ENCODE data around the gene GCC2. TPM values are rescaled to one million over a fixed set of nuclear protein-coding genes. Genes with fewer than 3 reads are reported as not detected.
"Not testable (repeated sequence)": the region's sequence is repeated elsewhere in the genome, so short reads cannot be mapped to it uniquely, and the experiment has no call there.

GCC2 gene
- total RNA-seq, 1 donor from 2014 or later, result 21.9 TPM

DNA sequence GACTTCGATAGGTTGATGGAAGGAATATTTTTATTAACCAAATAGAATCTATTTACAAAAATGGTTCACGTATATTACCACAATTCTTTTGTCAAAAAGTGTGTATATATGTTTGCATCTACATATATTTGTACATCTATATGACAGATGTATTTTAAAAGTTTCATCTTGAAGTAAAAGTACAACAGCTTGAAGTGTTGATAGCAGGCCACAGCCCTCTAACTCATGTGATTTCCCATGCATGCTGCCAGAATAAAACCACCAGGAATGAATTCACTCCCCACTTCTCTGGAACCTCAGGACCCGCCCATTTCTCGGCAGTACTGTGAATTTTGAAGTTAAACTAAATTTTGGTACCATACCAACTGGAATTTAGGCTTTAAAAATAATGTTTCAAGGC lies 58.6 kb downstream of the GCC2 start:
- DNase-seq (ENCODE audit: extremely low read depth, low read depth, low spot score), result not testable (repeated sequence)

GRCh38 chr2:108512431-108512830 lies 63.4 kb downstream of the GCC2 start:
- not testable (repeated sequence) for DNase-seq (ENCODE audit: extremely low read depth, low read depth, low spot score)

DNA sequence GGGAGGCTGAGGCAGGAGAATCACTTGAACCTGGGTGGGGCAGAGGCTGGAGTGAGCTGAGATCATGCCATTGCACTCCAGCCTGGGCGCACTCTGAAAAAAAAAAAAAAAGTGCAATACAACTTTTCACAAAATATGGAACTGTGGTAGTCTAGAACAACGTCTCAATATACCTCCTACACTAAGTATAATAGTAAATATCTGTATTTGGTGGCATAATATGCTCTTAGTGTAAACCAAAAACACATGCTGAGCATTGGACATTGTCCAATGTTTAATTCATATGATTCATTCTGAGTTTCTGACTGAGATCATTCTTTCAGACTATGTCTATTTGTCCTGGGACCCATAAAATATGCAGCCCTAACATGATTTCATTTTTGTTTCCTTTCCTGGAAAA lies 65.5 kb downstream of the GCC2 start:
- not testable (repeated sequence) for DNase-seq (ENCODE audit: extremely low read depth, low read depth, low spot score)

DNA sequence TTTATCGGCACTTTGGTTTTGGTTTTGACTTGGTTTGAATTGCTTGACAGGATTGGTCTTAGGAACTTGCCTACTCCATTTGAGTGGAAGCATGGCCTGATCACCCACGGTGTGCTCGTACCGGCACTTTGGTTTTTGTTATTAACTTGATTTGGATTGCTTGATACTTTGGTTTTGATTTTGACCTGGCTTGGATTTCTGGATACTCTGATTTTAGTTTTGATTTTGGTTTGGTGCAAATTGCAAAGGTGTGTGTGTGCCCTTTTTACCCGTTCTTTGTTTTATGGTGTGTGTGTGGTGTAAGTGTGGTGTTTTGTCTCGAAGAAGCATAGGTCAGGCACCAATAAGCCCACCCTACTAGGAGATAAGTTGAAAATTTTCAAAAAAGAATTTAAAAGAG lies 75.7 kb downstream of the GCC2 start:
- DNase-seq (ENCODE audit: extremely low read depth, low read depth, low spot score), result not testable (repeated sequence)

DNA sequence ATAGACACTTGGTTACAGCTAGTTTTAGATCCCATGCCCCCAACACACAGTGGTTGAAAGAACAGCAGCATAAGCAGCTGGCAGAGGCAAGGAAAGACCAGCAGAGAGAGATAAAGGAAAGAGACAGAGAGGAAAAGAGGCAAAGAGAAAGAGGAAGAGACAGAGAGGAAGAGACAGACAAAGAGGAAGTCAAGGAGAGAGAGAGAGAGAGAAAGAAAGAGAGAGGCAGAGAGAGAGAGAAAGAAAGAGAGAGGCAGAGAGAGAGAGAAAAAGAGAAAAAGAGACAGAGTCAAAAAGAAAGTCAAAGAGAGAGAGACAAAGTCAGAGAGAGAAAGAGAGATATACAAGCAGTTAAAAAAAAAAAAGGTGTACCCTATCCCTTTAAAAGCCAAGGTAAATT lies 76.3 kb downstream of the GCC2 start:
- not testable (repeated sequence) for DNase-seq (ENCODE audit: extremely low read depth, low read depth, low spot score)

DNA sequence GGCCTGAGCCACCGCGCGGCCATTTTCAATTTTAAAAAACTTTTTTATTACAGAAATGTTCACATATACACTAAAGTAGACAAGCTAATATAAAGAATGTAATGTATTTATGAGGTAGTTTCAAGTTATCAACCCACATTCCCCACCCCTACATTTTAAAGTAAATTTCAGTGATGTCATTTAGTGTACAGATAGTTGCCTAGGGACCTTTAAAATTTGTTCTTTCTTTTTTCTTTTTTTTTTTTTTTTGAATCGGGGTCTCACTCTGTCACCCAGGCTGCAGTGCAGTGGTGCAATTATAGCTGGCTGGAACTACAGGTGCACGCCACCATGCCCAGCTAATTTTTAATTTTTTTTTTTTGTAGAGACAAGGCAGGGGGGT lies 82.7 kb downstream of the GCC2 start:
- DNase-seq (ENCODE audit: extremely low read depth, low read depth, low spot score), result no peak

- no peak for DNase-seq (ENCODE audit: extremely low read depth, low read depth, low spot score)
These were observed 85.0 kb downstream of the GCC2 start, which contains the start of gene LIMS1 for GRCh38 chr2:108533832-108534583. Gene LIMS1 (plus strand): TSS chr2:108534470. CDS start chr2:108534563, 93 bp downstream.

DNA sequence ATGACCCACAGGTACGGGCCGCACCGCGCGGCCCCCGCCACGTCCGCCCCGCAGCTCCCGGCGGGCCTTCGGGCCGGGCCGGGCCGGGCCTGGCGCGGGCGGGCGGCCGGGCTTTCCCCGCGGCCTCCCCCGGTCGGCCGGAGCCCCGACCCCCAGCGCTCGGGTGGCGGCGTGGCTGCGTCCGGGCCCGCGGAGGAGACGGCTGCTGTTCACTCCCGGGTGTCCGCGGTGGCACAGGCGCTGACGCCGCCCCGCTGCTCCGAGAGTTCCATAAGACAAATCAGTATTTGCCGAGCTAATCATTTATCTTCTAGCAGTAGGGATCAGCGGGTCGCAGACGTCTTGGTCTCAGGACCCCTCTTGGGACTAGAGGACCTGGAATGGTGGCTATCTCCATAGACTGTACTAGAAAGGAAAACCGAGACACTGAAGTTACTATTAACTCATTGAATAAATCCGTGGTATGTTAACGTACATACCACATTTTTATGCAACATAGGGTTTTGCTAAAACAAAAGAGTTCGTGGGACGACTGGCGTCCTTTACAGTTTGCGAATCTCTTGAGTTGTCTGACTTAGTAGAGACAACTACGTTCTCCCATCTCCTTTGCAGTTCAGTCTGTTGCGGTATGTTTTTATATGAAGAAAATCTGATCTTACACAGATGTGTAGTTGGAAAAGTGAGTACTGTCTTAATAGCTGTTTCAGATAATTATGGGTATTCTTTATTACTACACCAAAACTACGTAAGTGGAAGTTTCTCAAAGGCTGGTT lies 85.8 kb downstream of the GCC2 start:
- no peak for DNase-seq (ENCODE audit: extremely low read depth, low read depth, low spot score)

- no peak for DNase-seq (ENCODE audit: extremely low read depth, low read depth, low spot score)
These were observed 86.3 kb downstream of the GCC2 start for GRCh38 chr2:108535357-108535631.

- DNase-seq (ENCODE audit: extremely low read depth, low read depth, low spot score), result no peak
These were observed 87.3 kb downstream of the GCC2 start for GRCh38 chr2:108536133-108536780.

GRCh38 chr2:108536911-108537310 lies 87.9 kb downstream of the GCC2 start:
- DNase-seq (ENCODE audit: extremely low read depth, low read depth, low spot score), result no peak

- DNase-seq (ENCODE audit: extremely low read depth, low read depth, low spot score), result no peak
These were observed 89.1 kb downstream of the GCC2 start for GRCh38 chr2:108538000-108538625.

DNA sequence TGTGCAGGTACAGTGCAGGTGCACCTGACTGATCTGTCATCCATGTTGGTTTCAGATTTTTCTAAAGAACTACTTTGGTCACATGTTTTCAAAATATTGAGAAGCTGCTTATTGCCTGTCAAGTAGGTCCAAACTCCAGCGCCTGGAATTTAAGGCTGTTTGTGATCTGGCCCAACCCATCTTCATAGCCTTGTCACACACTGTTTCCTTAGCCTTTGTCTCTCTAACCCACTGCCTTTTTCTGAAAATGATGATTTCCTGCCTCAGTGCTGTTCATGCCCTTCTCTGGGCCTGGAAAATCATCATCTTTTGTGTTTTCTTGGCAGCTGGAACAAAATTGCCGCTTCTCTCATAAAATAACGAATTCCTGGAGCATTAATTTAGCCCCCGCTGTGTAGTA lies 92.4 kb downstream of the GCC2 start:
- DNase-seq (ENCODE audit: extremely low read depth, low read depth, low spot score), result no peak

- peak; percentile 34 for DNase-seq (ENCODE audit: extremely low read depth, low read depth, low spot score)
These were observed 93.1 kb downstream of the GCC2 start for GRCh38 chr2:108542071-108542470.

DNA sequence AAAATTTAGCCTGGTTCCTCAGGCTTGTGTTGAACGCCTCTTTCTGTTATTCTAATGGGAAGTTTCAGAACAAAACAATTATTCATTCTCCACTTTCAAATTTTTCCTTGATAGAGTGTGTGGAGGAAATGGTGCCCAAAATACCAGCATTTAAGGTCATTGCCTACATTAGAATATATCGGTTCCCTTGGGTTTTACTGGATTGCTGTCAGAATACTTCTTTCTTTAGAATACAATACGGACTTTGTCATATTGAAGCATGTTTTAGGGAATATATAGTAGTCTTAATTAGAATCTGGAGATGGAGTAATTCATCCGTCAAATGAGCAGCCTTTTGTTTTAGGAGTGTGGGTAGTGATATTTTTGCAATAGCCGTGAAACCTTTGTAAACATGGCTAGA lies 98.6 kb downstream of the GCC2 start:
- DNase-seq (ENCODE audit: extremely low read depth, low read depth, low spot score), result no peak

- DNase-seq (ENCODE audit: extremely low read depth, low read depth, low spot score), result no peak
These were observed 99.4 kb downstream of the GCC2 start for GRCh38 chr2:108548208-108549003.

- DNase-seq (ENCODE audit: extremely low read depth, low read depth, low spot score), result no peak
These were observed 103.6 kb downstream of the GCC2 start for GRCh38 chr2:108552566-108552965.

DNA sequence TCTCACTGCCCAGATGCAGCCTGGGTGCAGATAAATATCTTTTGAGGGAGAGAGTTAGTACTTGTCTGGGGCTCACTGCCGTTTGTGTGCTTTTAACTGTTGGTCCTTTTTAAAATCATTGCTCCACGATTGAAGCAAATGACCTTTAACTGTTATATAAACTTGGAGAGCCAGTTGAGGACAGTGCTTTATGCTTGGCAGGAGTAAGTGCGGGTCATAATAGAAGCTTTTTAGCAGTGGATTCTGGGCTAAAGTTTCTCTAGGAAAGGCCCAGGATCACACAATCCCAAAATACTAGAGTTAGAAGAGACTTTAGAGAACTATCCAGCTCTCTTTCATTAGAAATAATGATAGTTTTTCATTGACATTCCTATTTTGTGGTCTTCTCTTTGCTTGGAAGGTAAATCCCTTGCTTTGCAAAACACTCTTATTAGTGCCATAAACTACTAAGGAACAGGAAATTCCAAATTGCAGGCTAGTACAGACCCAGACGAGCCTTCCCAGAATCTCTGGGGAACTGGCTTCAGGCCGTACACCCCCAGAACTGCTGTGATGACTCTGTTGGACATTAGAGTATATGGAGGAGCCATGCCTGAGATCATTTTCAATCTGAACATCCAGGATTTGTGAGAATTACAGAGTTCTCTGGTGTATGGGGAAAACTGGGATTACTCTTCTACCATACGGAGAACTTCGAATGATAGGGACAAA lies 104.4 kb downstream of the GCC2 start:
- no peak for DNase-seq (ENCODE audit: extremely low read depth, low read depth, low spot score)

DNA sequence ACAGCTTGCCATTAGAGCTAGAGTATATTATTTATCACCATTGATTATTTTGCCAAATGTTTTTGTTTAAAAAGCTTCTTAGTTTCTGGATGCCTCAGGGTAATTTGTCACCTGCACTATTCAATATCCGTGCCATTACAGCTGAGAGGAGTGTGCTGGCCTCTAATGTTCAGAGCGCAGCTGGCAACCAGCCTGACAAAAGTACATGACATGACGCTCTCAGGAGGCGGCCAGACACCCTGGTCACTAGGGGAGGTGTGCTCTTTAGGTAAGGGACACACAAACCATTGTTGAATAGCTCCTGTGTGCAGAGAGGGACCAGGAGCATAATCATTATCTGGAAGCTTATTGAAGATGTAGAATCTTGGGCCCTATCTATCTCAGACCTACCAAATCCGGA lies 105.5 kb downstream of the GCC2 start:
- no peak for DNase-seq (ENCODE audit: extremely low read depth, low read depth, low spot score)

DNA sequence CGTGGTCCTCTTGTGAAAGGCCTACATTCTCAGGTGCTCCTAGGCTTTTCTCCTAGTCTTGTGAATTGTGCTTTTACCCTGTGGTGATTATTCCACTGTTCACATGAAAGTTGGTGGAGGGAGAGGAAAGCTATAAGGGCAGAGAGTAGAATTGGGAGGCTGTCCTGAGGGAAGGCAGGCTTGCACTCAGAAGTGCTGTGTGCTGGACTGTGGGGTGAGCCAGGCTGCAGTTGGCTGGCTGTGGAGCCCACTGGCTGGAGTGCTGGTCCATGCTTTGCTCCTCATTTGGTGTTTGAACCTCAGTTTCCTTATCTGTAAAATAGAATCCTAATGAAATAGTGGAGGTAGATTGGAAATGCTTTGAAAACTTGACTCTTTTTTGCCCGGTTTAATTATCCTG lies 106.6 kb downstream of the GCC2 start:
- no peak for DNase-seq (ENCODE audit: extremely low read depth, low read depth, low spot score)
